ENCODE measurements around the gene ANKHD1. TPM values are rescaled to one million over a fixed set of nuclear protein-coding genes. Genes with fewer than 3 reads are reported as not detected.

Gene ANKHD1
- total and polyA plus RNA-seq, 2 of the 8 experiments (the other 6 are each of a cell fraction or from before 2014, with no cell fraction given): 69.9 to 108 TPM

- no peak for TF ChIP-seq USF2 (IDR thresholded peaks at IDR 0.05; ENCODE audit: low read length)
These were observed 40.8 kb upstream of the ANKHD1 start (continued) for GRCh38 chr5:140360681-140361479.

Measured in H1 (cell line).